Amniotic epithelial cell (primary cell): ENCODE data around the gene MSMP.

Experiments used
- DNase-seq: peaks from one replicate; pipeline ENCODE4 v3.0.0-alpha.2; 2010; ENCODE audit warnings: low read depth

Gene MSMP

GRCh38 chr9:35754264-35754663 is at the start of gene MSMP:
Gene MSMP, minus strand, starts transcription at chr9:35754276. Its CDS starts 147 bp downstream, at chr9:35754129.
- DNase-seq = no peak

- no peak for DNase-seq
Observed at GRCh38 chr9:35801328-35802128, 47.5 kb upstream of the MSMP start.

- no peak for DNase-seq
Observed at GRCh38 chr9:35800530-35800929, 46.5 kb upstream of the MSMP start.

GRCh38 chr9:35798658-35799374 is 44.7 kb upstream of the MSMP start:
- DNase-seq = no peak

- no peak for DNase-seq
Observed at GRCh38 chr9:35797311-35798109, 43.4 kb upstream of the MSMP start.

GRCh38 chr9:35795695-35796094 is 41.6 kb upstream of the MSMP start:
- DNase-seq = peak; percentile 46

GRCh38 chr9:35793461-35793860 is 39.4 kb upstream of the MSMP start:
- DNase-seq = no peak

- no peak for DNase-seq
Observed at GRCh38 chr9:35792826-35793225, 38.8 kb upstream of the MSMP start.

- no peak for DNase-seq
Observed at GRCh38 chr9:35792024-35792813, 38.1 kb upstream of the MSMP start.

- peak; percentile 24 for DNase-seq
Observed at GRCh38 chr9:35791297-35791921, 37.3 kb upstream of the MSMP start, which contains the start of gene NPR2. Gene NPR2, plus strand, starts transcription at chr9:35791591. Its CDS starts 818 bp downstream, at chr9:35792409.

- DNase-seq = peak; percentile 79
Observed at GRCh38 chr9:35790385-35791296, 36.6 kb upstream of the MSMP start.

GRCh38 chr9:35790025-35790384 is 35.9 kb upstream of the MSMP start:
- DNase-seq = no peak

GRCh38 chr9:35789541-35789940 is 35.5 kb upstream of the MSMP start:
- DNase-seq = no peak

GRCh38 chr9:35783418-35783817 is 29.3 kb upstream of the MSMP start:
- no peak for DNase-seq

- DNase-seq = no peak
Observed at GRCh38 chr9:35781066-35781465, 27.0 kb upstream of the MSMP start.

- no peak for DNase-seq
Observed at GRCh38 chr9:35778496-35778895, 24.4 kb upstream of the MSMP start.

GRCh38 chr9:35776018-35776417 is 21.9 kb upstream of the MSMP start:
- DNase-seq = no peak

- no peak for DNase-seq
Observed at GRCh38 chr9:35774907-35775635, 21.0 kb upstream of the MSMP start.

GRCh38 chr9:35771943-35772342 is 17.9 kb upstream of the MSMP start:
- DNase-seq = peak; percentile 41
